Activated T-cell treated with anti-CD3 and anti-CD28 coated beads for 24 hours (primary cell): ENCODE measurements around the gene POU6F1.

ENCODE experiments used
- DNase-seq: peaks from one replicate; pipeline ENCODE4 v3.0.0-alpha.2; 2020; ENCODE audit warnings: low read depth

POU6F1 gene

GRCh38 chr12:51156245-51156765 lies 61.6 kb downstream of the POU6F1 start:
- DNase-seq = no peak

GRCh38 chr12:51152953-51153352 lies 64.9 kb downstream of the POU6F1 start:
- DNase-seq = no peak

GRCh38 chr12:51150777-51151176 lies 67.1 kb downstream of the POU6F1 start:
- DNase-seq = no peak

- no peak for DNase-seq
Measured at GRCh38 chr12:51147309-51147708, 70.6 kb downstream of the POU6F1 start.

- no peak for DNase-seq
Measured at GRCh38 chr12:51139292-51139844, 78.5 kb downstream of the POU6F1 start.
